G401 (cell line): ENCODE measurements around the gene SULT1A2. TPM values are rescaled to one million over a fixed set of nuclear protein-coding genes. Genes with fewer than 3 reads are reported as not detected.
"Not testable (repeated sequence)": the region's sequence is repeated elsewhere in the genome, so short reads cannot be mapped to it uniquely, and the experiment has no call there.

ENCODE experiments used
- DNase-seq: peaks from one replicate; pipeline ENCODE4 v3.0.0-alpha.2; 2015; ENCODE audit warnings: low spot score
- in situ Hi-C: cut with HindIII; loops from 2 replicates; pipeline ENCODE4 v1.10.0; 2016; ENCODE audit warnings: low sequenced_read_pairs, mixed read lengths
- total RNA-seq: library from RNA; depleted of rRNA; stranded (reverse); fragments of >200 nt; shearing (Covaris generic); gene quantifications from 2 replicates; pipeline ENCODE4 v1.2.3, GENCODE V29; 2014

Gene SULT1A2
- total RNA-seq, 1 experiment from 2014 or later = not detected

DNA sequence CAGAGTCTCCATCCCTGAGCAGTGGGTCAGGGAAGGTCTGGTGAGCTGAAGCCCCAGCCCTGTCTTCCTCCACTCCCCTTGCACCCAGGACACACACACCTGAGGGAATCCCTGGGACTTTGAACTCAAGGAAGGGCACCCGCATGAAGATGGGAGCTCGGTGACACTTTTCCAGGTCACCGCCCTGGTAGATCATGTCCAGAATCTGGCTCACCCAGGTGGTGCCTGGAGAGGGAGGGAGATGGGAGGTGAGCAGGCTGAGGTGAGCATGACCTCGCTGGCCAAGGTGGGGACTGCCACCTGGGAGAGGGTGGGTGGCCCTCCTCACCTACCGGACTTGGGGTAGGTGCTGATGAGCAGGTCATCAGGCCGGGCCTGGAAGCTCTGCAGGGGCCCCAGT is 1.4 kb downstream of the SULT1A2 start:
- DNase-seq = not testable (repeated sequence)

DNA sequence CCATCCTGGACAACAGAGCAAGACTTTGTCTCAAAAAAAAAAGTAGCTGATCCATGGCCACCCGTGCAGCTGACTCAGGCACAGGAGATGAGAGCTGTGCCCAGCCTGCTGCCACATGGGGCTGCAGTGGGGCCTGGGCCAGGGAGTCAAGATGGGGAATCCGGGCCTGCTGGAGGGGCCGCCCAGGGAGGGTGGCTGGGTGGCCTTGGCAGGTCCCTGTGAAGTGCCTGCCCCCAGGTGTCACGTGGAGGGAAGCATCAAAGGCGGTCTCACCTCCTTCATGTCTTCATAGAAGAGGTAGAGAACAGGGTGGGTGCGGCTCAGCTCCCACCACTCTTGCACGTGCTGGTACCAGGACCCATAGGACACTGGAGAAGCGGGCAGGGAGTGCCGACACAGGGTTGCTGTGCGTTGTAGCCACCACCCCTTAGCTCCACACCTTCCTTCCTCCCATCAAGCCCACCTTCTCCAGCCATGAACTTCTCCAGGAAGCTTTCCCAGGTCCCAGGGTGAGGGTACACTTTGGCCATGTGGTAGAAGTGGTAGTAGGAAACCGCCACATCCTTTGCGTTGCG is 3.8 kb downstream of the SULT1A2 start:
- in situ Hi-C loops = no loop called here
- DNase-seq = no peak

More for the DNA sequence above, 1.4 kb downstream of the SULT1A2 start:
- in situ Hi-C loops = not testable (repeated sequence)

DNA sequence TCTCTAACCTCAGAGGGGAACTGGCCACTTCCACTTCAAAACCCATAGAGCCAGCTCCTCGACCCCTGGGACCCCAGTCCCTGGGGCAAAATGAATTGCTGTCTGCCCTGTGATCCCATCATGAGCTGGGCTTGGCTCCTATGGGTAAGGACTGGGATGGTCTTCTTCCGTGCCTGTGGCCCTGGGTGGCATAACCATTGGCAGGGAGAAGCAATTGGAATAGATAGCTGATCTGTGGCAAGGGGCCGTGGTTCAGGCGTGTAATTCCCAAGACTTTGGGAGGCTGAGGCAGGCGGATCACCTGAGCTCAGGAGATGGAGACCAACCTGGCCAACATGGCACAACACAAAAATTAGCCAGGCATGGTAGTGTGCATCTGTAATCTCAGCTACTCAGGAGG is 4.3 kb downstream of the SULT1A2 start:
- DNase-seq = no peak
- in situ Hi-C loops = no loop called here

DNA sequence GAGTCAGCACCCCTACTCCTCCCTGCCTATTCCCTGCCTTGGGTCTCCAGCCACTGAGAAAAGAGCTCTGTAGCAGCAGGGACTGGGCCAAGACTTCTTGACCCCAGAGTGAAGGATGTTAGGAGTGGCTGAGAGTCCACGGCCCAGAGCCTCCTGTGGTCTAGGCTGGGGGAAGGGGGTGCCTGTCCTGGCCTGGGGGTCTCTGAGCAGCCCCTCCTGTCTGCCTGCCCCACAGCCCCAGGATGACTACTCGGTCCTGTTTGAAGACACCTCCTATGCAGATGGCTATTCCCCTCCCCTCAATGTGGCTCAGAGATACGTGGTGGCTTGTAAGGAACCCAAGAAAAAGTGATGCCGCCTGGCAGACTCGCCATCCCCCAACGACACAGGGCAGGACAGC is 5.5 kb downstream of the SULT1A2 start:
- no peak for DNase-seq
- in situ Hi-C loops = no loop called here

DNA sequence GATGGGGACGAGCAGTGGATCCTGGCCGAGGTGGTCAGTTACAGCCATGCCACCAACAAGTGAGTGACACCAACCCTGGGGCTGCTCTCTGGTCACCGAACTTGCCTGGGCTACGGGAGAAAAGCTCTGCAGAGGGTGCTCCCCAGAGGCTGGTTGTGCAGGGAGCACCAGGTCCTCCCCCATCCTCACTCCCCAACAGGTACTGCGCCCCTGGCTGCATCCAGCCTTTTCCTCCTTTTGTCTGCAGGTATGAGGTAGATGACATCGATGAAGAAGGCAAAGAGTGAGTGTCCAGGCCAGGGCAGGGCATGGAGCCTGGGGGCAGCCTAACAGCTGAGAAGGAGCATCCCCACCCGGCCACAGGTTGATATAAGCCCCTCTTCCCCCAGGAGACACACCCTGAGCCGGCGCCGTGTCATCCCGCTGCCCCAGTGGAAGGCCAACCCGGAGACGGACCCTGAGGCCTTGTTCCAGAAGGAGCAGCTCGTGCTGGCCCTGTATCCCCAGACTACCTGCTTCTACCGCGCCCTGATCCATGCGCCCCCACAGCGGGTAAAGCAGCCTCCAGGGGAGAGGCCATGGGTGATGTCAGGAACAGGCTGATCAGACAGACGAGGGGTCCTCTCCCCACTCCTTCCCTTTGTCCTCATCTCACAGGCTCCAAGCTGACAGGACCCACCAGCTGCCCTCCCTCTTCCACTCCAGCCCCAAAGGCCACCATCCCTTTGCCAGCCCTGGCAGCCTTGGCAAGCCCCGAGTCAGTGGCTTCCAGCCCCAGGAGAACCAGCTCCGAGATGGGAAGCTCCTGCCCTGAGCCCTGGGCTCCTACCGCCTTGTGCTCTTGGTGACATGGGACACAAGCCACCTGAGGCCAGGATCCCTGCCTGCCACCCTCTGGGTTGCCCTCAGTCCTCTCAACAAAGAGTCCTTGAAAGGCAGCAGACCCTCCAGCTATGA is 6.2 kb downstream of the SULT1A2 start:
- DNase-seq = no peak
- in situ Hi-C loops = no loop called here

DNA sequence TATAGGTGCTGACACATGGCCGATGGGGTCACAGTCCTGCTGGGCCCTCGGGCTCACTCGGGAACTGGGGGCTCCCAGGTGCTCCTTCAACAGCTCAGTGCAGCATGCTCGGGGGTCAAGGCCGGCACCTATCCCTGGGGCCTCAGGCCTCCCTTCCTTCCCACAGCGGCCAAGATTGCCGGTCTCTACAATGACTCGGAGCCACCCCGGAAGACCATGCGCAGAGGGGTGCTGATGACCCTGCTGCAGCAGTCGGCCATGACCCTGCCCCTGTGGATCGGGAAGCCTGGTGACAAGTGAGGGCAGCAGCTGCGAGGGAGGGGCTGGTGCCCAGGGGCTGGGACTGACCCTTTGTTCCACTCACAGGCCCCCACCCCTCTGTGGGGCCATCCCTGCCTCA is 6.9 kb downstream of the SULT1A2 start:
- DNase-seq = no peak
- in situ Hi-C loops = no loop called here

DNA sequence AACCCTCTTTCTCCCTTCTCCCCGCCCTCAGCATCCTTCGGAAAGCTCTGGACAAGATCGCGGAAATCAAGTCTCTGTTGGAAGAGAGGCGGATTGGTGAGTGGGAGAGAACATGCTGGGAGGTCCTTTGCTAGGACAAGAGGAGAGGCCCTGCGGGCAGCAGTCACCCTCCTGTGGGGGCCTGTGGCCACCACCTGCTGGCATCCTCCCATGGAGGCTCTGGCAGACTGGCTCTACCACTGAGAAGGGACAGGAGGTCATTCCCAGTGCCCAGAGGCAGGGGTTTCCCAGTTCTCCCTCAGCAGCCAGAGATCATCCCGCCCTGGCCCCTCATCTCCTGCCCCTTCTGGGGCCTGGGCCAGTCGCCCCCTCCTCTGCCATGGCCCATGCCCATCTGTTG is 7.8 kb downstream of the SULT1A2 start:
- DNase-seq = no peak
- in situ Hi-C loops = no loop called here

DNA sequence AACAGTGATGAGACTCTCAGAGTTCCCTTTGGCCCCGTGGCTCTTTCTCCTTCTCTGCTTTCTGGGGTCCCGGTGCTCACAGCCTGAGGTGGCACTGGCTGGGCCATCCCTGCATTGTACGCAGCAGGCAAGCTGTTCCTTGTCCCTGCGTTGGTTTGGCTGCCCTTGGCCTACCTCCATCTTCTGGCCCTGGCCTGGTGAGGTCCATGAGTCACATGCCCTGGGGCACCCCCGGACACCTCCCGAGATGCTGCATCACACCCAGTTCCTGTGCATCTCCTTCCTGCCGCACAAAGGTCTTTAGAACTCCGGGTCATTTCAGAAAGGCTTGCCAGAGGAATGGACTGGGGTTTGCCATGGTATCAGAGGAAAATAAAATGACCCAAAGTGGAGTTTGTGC is 9.5 kb downstream of the SULT1A2 start:
- in situ Hi-C loops = no loop called here
- DNase-seq = no peak

DNA sequence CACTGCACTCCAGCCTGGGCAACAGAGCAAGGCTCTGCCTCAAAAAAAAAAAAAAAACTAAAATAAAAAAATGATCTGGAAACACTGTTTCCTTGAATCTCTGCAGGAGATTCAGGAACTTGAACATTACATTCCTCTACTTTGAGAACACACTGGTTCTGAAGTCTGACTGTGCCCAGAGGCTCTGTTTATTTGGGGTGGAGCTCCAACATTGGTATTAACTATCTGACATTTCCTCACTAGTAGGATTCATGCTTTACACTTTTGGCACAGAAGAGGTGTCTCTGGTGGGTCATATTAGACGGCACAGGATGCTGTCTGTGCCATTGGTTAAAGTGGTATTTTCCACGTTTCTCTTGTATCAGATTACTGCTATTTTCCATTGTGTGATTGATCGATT is 10.4 kb downstream of the SULT1A2 start:
- DNase-seq = no peak
- in situ Hi-C loops = no loop called here

DNA sequence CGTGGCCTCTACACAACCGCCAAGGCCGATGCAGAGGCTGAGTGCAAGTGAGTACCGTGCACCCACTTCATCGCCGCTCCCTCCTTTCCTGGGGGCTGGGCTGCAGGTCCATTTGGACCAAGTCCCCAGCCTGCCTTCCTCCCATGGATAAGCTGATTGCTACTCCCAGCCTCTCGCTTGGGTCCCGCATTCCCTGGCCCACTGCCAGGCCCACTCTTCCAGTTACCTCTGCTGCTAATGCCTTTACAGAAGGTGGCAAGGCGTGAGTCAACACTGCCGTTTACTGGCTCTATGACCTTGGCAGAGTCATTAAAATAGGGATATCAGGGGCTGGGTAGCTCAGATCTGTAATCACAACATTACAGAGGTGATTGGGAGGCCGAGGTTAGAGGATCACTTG is 11.2 kb downstream of the SULT1A2 start:
- in situ Hi-C loops = no loop called here
- no peak for DNase-seq

DNA sequence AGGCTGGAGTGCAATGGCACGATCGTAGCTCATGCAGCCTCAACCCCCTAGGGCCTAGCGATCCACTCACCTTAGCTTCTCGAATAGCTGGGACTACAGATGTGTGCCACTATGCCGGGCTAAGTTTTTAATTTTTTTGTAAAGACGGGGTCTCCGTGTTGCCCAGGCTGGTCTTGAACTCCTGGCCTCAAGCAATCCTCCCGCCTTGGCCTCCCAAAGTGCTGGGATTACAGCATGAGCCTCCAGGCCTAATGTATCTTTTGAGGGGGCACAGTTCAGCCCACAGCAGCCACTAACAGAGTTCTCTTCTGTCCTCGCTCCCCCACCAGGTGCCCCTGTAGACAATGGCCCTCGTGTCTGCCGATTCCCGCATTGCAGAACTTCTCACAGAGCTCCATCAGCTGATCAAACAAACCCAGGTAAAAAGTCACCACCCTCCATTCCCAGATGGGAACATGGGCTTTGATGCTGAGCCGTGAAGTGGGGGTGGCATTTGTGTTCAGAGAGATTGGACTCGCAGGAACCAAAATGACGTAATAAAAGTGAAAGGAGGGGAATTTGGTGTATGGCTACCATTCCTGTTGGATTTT is 16.0 kb downstream of the SULT1A2 start:
- in situ Hi-C loops = no loop called here
- DNase-seq = no peak

DNA sequence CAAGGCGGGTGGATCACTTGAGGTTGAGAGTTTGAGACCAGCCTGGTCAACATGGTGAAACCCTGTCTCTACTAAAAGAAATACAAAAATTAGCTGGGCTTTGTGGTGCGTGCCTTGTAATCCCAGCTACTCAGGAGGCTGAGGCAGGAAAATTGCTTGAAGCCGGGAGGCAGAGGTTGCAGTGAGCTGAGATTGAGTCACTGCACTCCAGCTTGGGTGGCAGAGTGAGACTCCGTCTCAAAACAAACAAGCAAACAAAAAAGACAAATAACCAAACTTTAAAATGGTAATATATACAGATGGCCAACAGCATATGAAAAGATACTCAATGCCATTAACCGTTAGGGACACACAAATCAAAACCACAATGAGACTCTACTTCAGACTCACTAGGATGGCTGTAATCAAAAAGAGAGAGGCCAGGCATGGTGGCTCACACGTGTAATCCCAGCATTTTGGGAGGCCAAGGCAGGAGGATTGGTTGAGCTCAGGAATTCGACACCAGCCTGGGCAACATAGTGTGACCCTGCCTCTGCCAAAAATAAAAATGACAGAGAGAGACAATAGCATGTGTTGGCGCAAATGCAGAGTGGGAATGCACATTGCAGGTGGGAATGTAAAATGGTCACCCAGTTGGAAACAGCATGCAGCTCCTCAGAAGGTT is 21.3 kb downstream of the SULT1A2 start:
- no peak for DNase-seq
- in situ Hi-C loops = no loop called here

DNA sequence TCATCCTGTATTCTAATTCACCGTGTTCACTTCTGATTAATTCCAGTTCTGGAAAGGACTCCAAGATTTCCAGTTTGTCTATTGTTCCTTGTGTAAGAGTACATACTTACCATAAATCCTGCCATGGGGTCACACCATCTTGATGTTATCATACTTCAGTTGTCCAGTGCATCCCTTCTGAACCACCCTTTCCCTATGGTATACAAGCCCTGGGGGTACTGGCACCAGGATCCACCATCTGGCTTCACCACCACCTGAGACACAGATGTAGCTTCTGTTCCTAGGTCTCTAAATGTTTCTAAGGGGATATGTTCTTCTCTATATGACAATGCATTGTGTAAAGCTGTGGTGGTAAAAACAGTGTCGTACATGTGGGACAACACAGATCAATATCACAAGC is 21.9 kb downstream of the SULT1A2 start:
- no peak for DNase-seq
- in situ Hi-C loops = no loop called here

DNA sequence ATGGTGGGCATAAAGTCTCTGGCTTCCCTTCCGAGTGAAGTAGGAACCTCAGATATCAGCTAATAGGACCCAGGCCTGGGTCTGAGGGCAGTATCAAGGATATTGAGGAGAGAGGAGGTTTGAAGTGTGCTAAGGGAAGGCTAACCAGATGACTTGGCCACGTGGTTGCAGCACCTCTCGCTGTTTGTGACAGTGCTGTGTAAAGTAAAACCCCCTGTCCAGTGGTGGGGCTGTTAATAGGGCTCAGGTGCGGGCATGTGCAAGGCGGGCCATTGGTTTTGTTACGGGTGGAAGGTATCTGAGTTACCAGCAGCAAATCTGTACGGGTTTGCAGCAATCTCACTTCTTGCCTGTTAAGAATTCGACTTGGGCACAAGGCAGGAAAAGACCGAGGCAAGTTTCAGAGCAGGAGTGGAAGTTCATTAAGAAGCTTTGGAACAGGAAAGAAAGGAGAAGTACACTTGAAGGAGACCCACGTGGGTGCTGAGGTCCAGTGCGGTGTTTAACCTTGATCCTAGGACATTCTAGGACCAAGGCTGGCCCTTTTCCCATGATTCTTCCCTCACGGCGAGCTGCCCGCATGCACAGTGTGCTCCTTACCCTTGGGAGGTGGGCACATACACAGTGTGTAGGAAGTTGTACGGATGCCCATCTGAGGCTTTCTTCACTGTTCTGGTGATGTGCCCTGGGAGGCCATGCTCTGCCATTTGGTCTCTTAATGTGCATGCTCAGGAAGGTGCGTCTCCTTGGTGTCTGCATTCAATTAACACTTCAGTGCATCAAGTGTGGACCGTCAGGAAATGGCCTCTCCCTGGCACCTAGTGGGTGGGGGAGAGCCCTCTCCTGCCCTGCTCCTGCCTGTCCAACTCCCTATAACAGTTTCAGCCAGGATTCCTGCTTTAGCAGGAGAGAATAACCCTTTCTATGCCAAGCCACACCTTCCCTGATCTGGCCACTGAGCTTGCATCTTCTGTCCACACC is 22.8 kb downstream of the SULT1A2 start:
- DNase-seq = no peak
- in situ Hi-C loops = no loop called here

DNA sequence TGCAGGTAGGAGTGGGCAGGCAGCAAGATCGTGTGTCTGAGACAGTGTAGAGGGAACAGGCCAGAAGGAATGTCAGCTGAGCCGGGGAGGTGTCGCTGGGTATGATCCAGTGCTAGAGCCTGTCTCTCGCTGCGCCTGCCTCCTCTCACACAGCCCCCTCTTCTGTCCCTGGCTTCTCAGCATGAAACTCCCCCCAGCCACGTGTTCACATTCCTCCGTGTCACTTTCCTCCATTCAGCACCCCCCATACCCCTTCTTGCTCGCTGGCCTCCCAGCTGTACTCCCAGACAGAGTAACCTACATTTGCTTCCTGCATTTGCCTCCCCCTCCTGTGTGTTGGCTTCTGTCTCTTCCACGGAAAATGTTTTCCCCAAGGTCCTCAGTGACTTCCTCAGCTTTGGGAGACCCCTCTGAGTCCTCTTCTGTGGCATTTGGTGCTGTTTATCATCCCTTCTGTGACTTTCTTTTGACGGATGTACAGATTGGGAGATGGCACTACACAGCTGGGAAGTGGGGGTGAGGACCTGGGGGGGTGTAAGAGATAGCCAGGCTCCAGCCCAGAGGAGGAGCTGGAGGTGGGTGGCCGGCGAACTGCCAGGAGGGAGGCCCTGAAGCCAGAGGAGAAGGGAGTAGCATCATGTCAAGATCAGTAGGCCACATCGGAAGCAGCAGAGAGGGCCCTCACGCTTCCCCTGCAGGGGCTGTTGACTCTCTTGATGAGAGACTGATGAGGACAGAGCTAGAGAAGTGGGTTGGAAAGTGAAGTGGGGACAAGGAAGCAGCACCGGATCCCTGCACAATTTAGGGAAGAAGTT is 23.9 kb downstream of the SULT1A2 start:
- in situ Hi-C loops = no loop called here

DNA sequence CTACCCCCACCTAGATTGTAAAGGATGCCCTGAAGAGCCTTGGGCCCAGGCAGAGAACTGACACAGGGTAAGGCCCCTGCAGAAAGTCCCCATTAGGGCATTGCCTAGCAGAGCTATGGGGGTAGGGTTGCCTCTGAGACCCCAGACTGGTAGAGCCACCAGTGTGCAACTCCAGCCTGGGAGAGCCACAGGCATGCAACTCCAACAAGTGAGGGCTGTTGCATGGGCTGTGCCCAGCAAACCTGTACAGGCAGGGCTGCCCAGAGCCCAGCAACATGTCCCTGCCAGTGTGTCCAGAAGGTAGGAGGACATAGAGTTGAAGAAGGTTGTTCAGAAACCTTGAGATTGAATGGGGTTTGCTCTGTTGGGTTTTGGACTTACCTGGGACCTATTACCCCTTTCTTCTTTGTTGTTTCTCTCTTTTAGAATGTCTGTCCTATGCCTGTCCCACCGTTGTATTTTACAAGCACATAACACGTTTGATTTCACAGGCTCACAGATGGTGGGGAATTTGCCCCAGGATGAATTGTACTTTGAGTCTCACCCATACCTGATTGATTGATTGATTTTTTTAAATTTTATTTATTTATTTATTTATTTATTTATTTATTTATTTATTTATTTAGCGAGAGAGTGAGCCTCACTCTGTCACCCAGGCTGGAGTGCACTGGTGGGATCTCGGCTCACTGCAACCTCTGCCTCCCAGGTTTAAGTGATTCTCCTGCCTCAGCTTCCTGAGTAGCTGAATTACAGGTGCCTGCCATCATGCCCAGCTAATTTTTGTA is 26.7 kb downstream of the SULT1A2 start:
- in situ Hi-C loops = no loop called here
- DNase-seq = no peak

More for the DNA sequence above, 23.9 kb downstream of the SULT1A2 start:
- DNase-seq = peak; percentile 67

DNA sequence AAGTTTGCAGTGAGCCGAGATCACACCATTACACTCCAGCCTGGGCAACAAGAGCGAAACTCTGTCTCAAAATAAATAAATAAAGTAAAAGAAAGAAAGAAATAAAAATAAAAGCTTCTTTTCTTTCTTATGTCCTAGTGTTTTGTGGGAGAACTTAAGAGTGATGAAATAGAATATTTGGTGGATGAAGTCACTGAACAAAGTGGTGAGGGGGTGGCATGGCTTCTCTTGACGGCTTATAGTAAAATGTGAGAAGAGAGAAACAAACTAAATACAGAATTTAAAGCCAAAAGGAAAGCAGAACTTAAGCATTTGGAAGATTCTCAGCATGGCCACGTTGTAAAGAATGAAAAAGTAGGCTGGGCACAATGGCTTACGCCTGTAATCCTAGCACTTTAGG is 27.8 kb downstream of the SULT1A2 start:
- in situ Hi-C loops = no loop called here
- DNase-seq = no peak
